ENCODE data around the gene DPYSL4. TPM values are rescaled to one million over a fixed set of nuclear protein-coding genes. Genes with fewer than 3 reads are reported as not detected.
A peak's percentile ranks its signal among the peaks of the same experiment; 100 is the strongest.

DPYSL4 gene
- total RNA-seq (1 to 10 TPM in 4 of 5 donors, under 1 TPM in 1; 0.66 to 3.9 (median 3.2) TPM), total RNA-seq (0.20 to 10.9 (median 2.6) reads per million in 29 experiments)
- 0.81 TPM for total RNA-seq (2013)

- ChIA-PET CTCF (no interaction called here), POLR2A (no interaction called here)
- no peak within 1 kb of the TSS for H3K27ac ChIP-seq (ENCODE audit: low read length)
- H3K9me3 ChIP-seq: no peaks in the 10 kb centered on the region
- no peaks in the 10 kb centered on the region for H3K36me3 ChIP-seq (ENCODE audit: control insufficient read depth in 2 of 2, extremely low read depth in 1 of 2, insufficient read depth in 1 of 2, low read length in 1 of 2)
- no peak within 1 kb of the TSS for H3K27ac Mint-ChIP-seq
- no peaks in the 10 kb centered on the region for H3K36me3 Mint-ChIP-seq
- H3K4me1 ChIP-seq (ENCODE audit: control insufficient read depth in 1 of 2, extremely low read depth in 1 of 2, insufficient read depth in 2 of 2, low read length in 2 of 2): peaks cover 3 to 26% of the 10 kb centered on the region in 2 experiments
- peak; percentile 52 to 74 (median 58) for ATAC-seq (replicated peaks in 1 of 4)
- peak within 1 kb of the TSS in 1 of 2 donors; percentile 10 for H3K4me3 ChIP-seq (ENCODE audit: control insufficient read depth in 1 of 2, extremely low read depth in 1 of 2, low read length in 1 of 2)
- DNase-seq: peak in 10 of 35 experiments; percentile 16 to 63 (median 24)
- H3K27me3 Mint-ChIP-seq: peaks cover 36 to 45% of the 10 kb centered on the region in 2 donors
- 7% methylated on average over 66 of the region's 109 CpGs for WGBS (ENCODE audit: insufficient coverage)
- peaks cover 0 to 18% (median 7%) of the 10 kb centered on the region in 3 donors for H3K4me1 Mint-ChIP-seq
- peaks cover 10 to 67% of the 10 kb centered on the region in 2 experiments for H3K27me3 ChIP-seq (replicated peaks in 1 of 2; ENCODE audit: control insufficient read depth in 2 of 2, extremely low read depth in 1 of 2, insufficient read depth in 2 of 2, low read length in 1 of 2)
- peak within 1 kb of the TSS in 2 of 3 donors; percentile 59 to 66 for H3K4me3 Mint-ChIP-seq
- no peaks in the 10 kb centered on the region for H3K9me3 Mint-ChIP-seq
These were observed at the start of gene DPYSL4 for GRCh38 chr10:132186488-132187429. Gene DPYSL4, plus strand, starts transcription at chr10:132186948. Its CDS starts 116 bp downstream, at chr10:132187064.

GRCh38 chr10:132137111-132138072 is 49.4 kb upstream of the DPYSL4 start:
- H3K9me3 Mint-ChIP-seq: no peaks in the 10 kb centered on the region
- Histone ChIP-seq H3K9me3 (no peaks in the 10 kb centered on the region), H3K4me1 (ENCODE audit: control insufficient read depth in 1 of 2, extremely low read depth in 1 of 2, insufficient read depth in 2 of 2, low read length in 2 of 2) (peaks cover 0 to 4% of the 10 kb centered on the region in 2 experiments), H3K36me3 (ENCODE audit: control insufficient read depth in 2 of 2, extremely low read depth in 1 of 2, insufficient read depth in 1 of 2, low read length in 1 of 2) (no peaks in the 10 kb centered on the region), H3K27me3 (replicated peaks in 1 of 2; ENCODE audit: control insufficient read depth in 2 of 2, extremely low read depth in 1 of 2, insufficient read depth in 2 of 2, low read length in 1 of 2) (peaks cover 0 to 45% of the 10 kb centered on the region in 2 experiments), H3K27ac (ENCODE audit: low read length) (no peak overlapping the region), H3K4me3 (ENCODE audit: control insufficient read depth in 1 of 2, extremely low read depth in 1 of 2, low read length in 1 of 2) (no peak overlapping the region)
- 90% methylated on average over 36 of the region's 40 CpGs for WGBS (ENCODE audit: insufficient coverage)
- no peak for ATAC-seq (replicated peaks in 1 of 4)
- DNase-seq: no peak
- no peak overlapping the region for H3K4me3 Mint-ChIP-seq
- no peaks in the 10 kb centered on the region for H3K36me3 Mint-ChIP-seq
- ChIA-PET CTCF (no interaction called here), POLR2A (no interaction called here)
- peaks cover 0 to 2% (median 0%) of the 10 kb centered on the region in 3 donors for H3K4me1 Mint-ChIP-seq
- H3K27ac Mint-ChIP-seq: no peak overlapping the region
- H3K27me3 Mint-ChIP-seq: peaks cover 6 to 15% of the 10 kb centered on the region in 2 donors

GRCh38 chr10:132138133-132138532 is 48.6 kb upstream of the DPYSL4 start:
- H3K36me3 ChIP-seq (ENCODE audit: control insufficient read depth in 2 of 2, extremely low read depth in 1 of 2, insufficient read depth in 1 of 2, low read length in 1 of 2): no peaks in the 10 kb centered on the region
- Mint-ChIP-seq H3K9me3 (no peaks in the 10 kb centered on the region), H3K36me3 (no peaks in the 10 kb centered on the region), H3K27me3 (peaks cover 6 to 11% of the 10 kb centered on the region in 2 donors), H3K4me1 (peaks cover 0 to under 1% (median 0%) of the 10 kb centered on the region in 3 donors), H3K27ac (no peak overlapping the region), H3K4me3 (no peak overlapping the region)
- CTCF ChIA-PET: no interaction called here
- POLR2A ChIA-PET: no interaction called here
- DNase-seq (no peak), ATAC-seq (replicated peaks in 1 of 4) (no peak)
- 96% methylated on average over 16 of the region's 40 CpGs for WGBS (ENCODE audit: insufficient coverage)
- no peak overlapping the region for H3K4me3 ChIP-seq (ENCODE audit: control insufficient read depth in 1 of 2, extremely low read depth in 1 of 2, low read length in 1 of 2)
- H3K27ac ChIP-seq (ENCODE audit: low read length): no peak overlapping the region
- H3K9me3 ChIP-seq: no peaks in the 10 kb centered on the region
- H3K4me1 ChIP-seq (ENCODE audit: control insufficient read depth in 1 of 2, extremely low read depth in 1 of 2, insufficient read depth in 2 of 2, low read length in 2 of 2): peaks cover 0 to 10% of the 10 kb centered on the region in 2 experiments
- peaks cover 0 to 45% of the 10 kb centered on the region in 2 experiments for H3K27me3 ChIP-seq (replicated peaks in 1 of 2; ENCODE audit: control insufficient read depth in 2 of 2, extremely low read depth in 1 of 2, insufficient read depth in 2 of 2, low read length in 1 of 2)

- Histone ChIP-seq H3K4me3 (ENCODE audit: control insufficient read depth in 1 of 2, extremely low read depth in 1 of 2, low read length in 1 of 2) (no peak overlapping the region), H3K27me3 (replicated peaks in 1 of 2; ENCODE audit: control insufficient read depth in 2 of 2, extremely low read depth in 1 of 2, insufficient read depth in 2 of 2, low read length in 1 of 2) (peaks cover 0 to 43% of the 10 kb centered on the region in 2 experiments), H3K4me1 (ENCODE audit: control insufficient read depth in 1 of 2, extremely low read depth in 1 of 2, insufficient read depth in 2 of 2, low read length in 2 of 2) (peaks cover 0 to 10% of the 10 kb centered on the region in 2 experiments), H3K36me3 (ENCODE audit: control insufficient read depth in 2 of 2, extremely low read depth in 1 of 2, insufficient read depth in 1 of 2, low read length in 1 of 2) (no peaks in the 10 kb centered on the region), H3K27ac (ENCODE audit: low read length) (no peak overlapping the region), H3K9me3 (no peaks in the 10 kb centered on the region)
- WGBS (ENCODE audit: insufficient coverage): 83% methylated on average over 10 of the region's 12 CpGs
- Mint-ChIP-seq H3K4me1 (no peaks in the 10 kb centered on the region), H3K9me3 (no peaks in the 10 kb centered on the region), H3K36me3 (no peaks in the 10 kb centered on the region), H3K4me3 (no peak overlapping the region), H3K27ac (no peak overlapping the region), H3K27me3 (peaks cover 9 to 10% of the 10 kb centered on the region in 2 donors)
- POLR2A ChIA-PET: no interaction called here
- ATAC-seq (replicated peaks in 1 of 4) (no peak), DNase-seq (no peak)
- CTCF ChIA-PET: no interaction called here
These were observed 48.2 kb upstream of the DPYSL4 start for GRCh38 chr10:132138596-132138995.

GRCh38 chr10:132139526-132139925 is 47.2 kb upstream of the DPYSL4 start:
- H3K27ac Mint-ChIP-seq: no peak overlapping the region
- H3K4me3 Mint-ChIP-seq: no peak overlapping the region
- ATAC-seq (replicated peaks in 1 of 4): no peak
- H3K27me3 Mint-ChIP-seq: peaks cover 3 to 4% of the 10 kb centered on the region in 2 donors
- ChIA-PET CTCF (no interaction called here), POLR2A (no interaction called here)
- no peaks in the 10 kb centered on the region for H3K4me1 Mint-ChIP-seq
- H3K27ac ChIP-seq (ENCODE audit: low read length): no peak overlapping the region
- H3K36me3 ChIP-seq (ENCODE audit: control insufficient read depth in 2 of 2, extremely low read depth in 1 of 2, insufficient read depth in 1 of 2, low read length in 1 of 2): no peaks in the 10 kb centered on the region
- peaks cover 0 to 10% of the 10 kb centered on the region in 2 experiments for H3K4me1 ChIP-seq (ENCODE audit: control insufficient read depth in 1 of 2, extremely low read depth in 1 of 2, insufficient read depth in 2 of 2, low read length in 2 of 2)
- H3K9me3 Mint-ChIP-seq: no peaks in the 10 kb centered on the region
- H3K36me3 Mint-ChIP-seq: no peaks in the 10 kb centered on the region
- 94% methylated on average over 4 of the region's 10 CpGs for WGBS (ENCODE audit: insufficient coverage)
- no peaks in the 10 kb centered on the region for H3K9me3 ChIP-seq
- DNase-seq: no peak
- peaks cover 0 to 39% of the 10 kb centered on the region in 2 experiments for H3K27me3 ChIP-seq (replicated peaks in 1 of 2; ENCODE audit: control insufficient read depth in 2 of 2, extremely low read depth in 1 of 2, insufficient read depth in 2 of 2, low read length in 1 of 2)
- H3K4me3 ChIP-seq (ENCODE audit: control insufficient read depth in 1 of 2, extremely low read depth in 1 of 2, low read length in 1 of 2): no peak overlapping the region
